CD4-positive, CD25-positive, alpha-beta regulatory T cell (primary cell): ENCODE data around the gene SMARCC2. TPM values are rescaled to one million over a fixed set of nuclear protein-coding genes. Genes with fewer than 3 reads are reported as not detected.
A peak's percentile ranks its signal among the peaks of the same experiment; 100 is the strongest.

ENCODE experiments used
- ATAC-seq, 2 donors: fragments of 150-1000 bp; cut with Tn5 transposase; one replicate each; pipeline ENCODE4 v1.10.0; 2021; ENCODE audit warnings: low read depth in 2 of 2, moderate number of reproducible peaks in 2 of 2, moderate library complexity in 1 of 2
- DNase-seq, 3 donors: peaks; one replicate each; pipeline versions ENCODE4 v3.0.0 to v3.0.0-alpha.2; 2012 to 2022; ENCODE audit warnings: mixed read lengths in 1 of 3
- H3K27ac ChIP-seq: one replicate; pipeline ENCODE4 v1.7.0; 2013; ENCODE audit warnings: mild to moderate bottlenecking, low read length; ENCODE audit not compliant: insufficient read depth, poor library complexity, severe bottlenecking
- H3K27me3 ChIP-seq: one replicate; pipeline ENCODE4 v1.7.0; 2013; ENCODE audit warnings: low read length; ENCODE audit not compliant: control insufficient read depth, insufficient read depth
- H3K36me3 ChIP-seq: one replicate; pipeline ENCODE4 v1.7.0; 2013; ENCODE audit warnings: mild to moderate bottlenecking, low read length, moderate library complexity; ENCODE audit not compliant: control insufficient read depth, insufficient read depth
- H3K4me1 ChIP-seq: 2 replicates; pipeline ENCODE4 v1.7.0; 2013; ENCODE audit warnings: mild to moderate bottlenecking, low read length; ENCODE audit not compliant: insufficient read depth, control insufficient read depth, poor library complexity, severe bottlenecking
- H3K4me3 ChIP-seq: one replicate; pipeline ENCODE4 v1.7.0; 2013; ENCODE audit warnings: low read depth, mild to moderate bottlenecking, low read length, moderate library complexity
- H3K9me3 ChIP-seq, 2 experiments: 1 replicate in 1 of 2; 2 replicates in 1 of 2; pipeline ENCODE4 v1.7.0; 2013; ENCODE audit warnings: low read length in 2 of 2, mild to moderate bottlenecking in 1 of 2, moderate library complexity in 1 of 2; ENCODE audit not compliant: control insufficient read depth in 2 of 2
- H3K27ac Mint-ChIP-seq, 3 donors: one replicate each; pipeline ENCODE4 v1.8.0; 2020 to 2022; ENCODE audit warnings: mild to moderate bottlenecking in 3 of 3, mixed read lengths in 3 of 3, moderate library complexity in 2 of 3
- H3K27me3 Mint-ChIP-seq: one replicate; pipeline ENCODE4 v1.8.0; 2022; ENCODE audit warnings: mild to moderate bottlenecking, mixed read lengths
- H3K36me3 Mint-ChIP-seq: one replicate; pipeline ENCODE4 v1.8.0; 2020; ENCODE audit warnings: mixed read lengths
- H3K4me1 Mint-ChIP-seq, 4 donors: one replicate each; pipeline ENCODE4 v1.8.0; 2020 to 2022; ENCODE audit warnings: mixed read lengths in 4 of 4, mild to moderate bottlenecking in 1 of 4
- H3K4me3 Mint-ChIP-seq, 4 donors: one replicate each; pipeline ENCODE4 v1.8.0; 2020 to 2022; ENCODE audit warnings: mild to moderate bottlenecking in 4 of 4, mixed read lengths in 4 of 4, moderate library complexity in 3 of 4
- H3K9me3 Mint-ChIP-seq, 7 donors: one replicate each; pipeline ENCODE4 v1.8.0; 2020 to 2022; ENCODE audit warnings: mixed read lengths in 7 of 7, mild to moderate bottlenecking in 3 of 7, moderate library complexity in 2 of 7
- polyA plus RNA-seq, 4 donors: library from polyadenylated mRNA; unstranded; fragments of 300-500 nt; fragmentation: Illumina TruSeq; gene quantifications; one replicate each; pipeline ENCODE4 v1.2.3, GENCODE V29; 2021
- total RNA-seq: library from RNA; stranded (reverse); gene quantifications from one replicate; pipeline ENCODE4 v1.2.3, GENCODE V29; 2022

SMARCC2 gene
- total and polyA plus RNA-seq, 5 donors from 2014 or later: 46.3 to 153 (median 57.1) TPM

GRCh38 chr12:56206452-56207166 is 17.3 kb upstream of the SMARCC2 start:
- Histone ChIP-seq H3K4me1 (no peaks in the 10 kb centered on the region), H3K4me3 (no peak overlapping the region), H3K36me3 (peaks cover 38% of the 10 kb centered on the region), H3K9me3 (no peaks in the 10 kb centered on the region), H3K27ac (no peak overlapping the region), H3K27me3 (no peaks in the 10 kb centered on the region)
- DNase-seq: peak; percentile 23 to 53 (median 27)
- no peak overlapping the region for H3K4me3 Mint-ChIP-seq
- H3K27ac Mint-ChIP-seq: peak overlapping the region in 2 of 3 donors; percentile 18 to 78
- peaks cover 0 to 2% (median 0%) of the 10 kb centered on the region in 4 donors for H3K4me1 Mint-ChIP-seq
- peaks cover 33% of the 10 kb centered on the region for H3K36me3 Mint-ChIP-seq
- ATAC-seq: peak in 1 of 2 donors; percentile 29
- no peaks in the 10 kb centered on the region for H3K27me3 Mint-ChIP-seq
- no peaks in the 10 kb centered on the region for H3K9me3 Mint-ChIP-seq

GRCh38 chr12:56205445-56205844 is 16.2 kb upstream of the SMARCC2 start:
- peaks cover 26% of the 10 kb centered on the region for H3K36me3 Mint-ChIP-seq
- H3K27me3 Mint-ChIP-seq: no peaks in the 10 kb centered on the region
- Histone ChIP-seq H3K27ac (no peak overlapping the region), H3K9me3 (no peaks in the 10 kb centered on the region), H3K4me1 (no peaks in the 10 kb centered on the region), H3K4me3 (no peak overlapping the region), H3K27me3 (no peaks in the 10 kb centered on the region), H3K36me3 (peaks cover 35% of the 10 kb centered on the region)
- no peaks in the 10 kb centered on the region for H3K9me3 Mint-ChIP-seq
- H3K4me3 Mint-ChIP-seq: no peak overlapping the region
- H3K27ac Mint-ChIP-seq: no peak overlapping the region
- peak in 1 of 2 donors; percentile 31 for ATAC-seq
- peaks cover 0 to 2% (median 0%) of the 10 kb centered on the region in 4 donors for H3K4me1 Mint-ChIP-seq
- no peak for DNase-seq

- no peaks in the 10 kb centered on the region for H3K27me3 ChIP-seq
- H3K27ac ChIP-seq: no peak overlapping the region
- H3K36me3 ChIP-seq: peaks cover 28% of the 10 kb centered on the region
- Mint-ChIP-seq H3K9me3 (no peaks in the 10 kb centered on the region), H3K4me1 (peaks cover 0 to 2% (median 0%) of the 10 kb centered on the region in 4 donors), H3K27ac (peak overlapping the region; percentile 15 to 77 (median 49)), H3K4me3 (no peak overlapping the region), H3K27me3 (no peaks in the 10 kb centered on the region), H3K36me3 (peaks cover 18% of the 10 kb centered on the region)
- no peak overlapping the region for H3K4me3 ChIP-seq
- no peaks in the 10 kb centered on the region for H3K9me3 ChIP-seq
- ATAC-seq (no peak), DNase-seq (no peak)
- no peaks in the 10 kb centered on the region for H3K4me1 ChIP-seq
These were observed 15.0 kb upstream of the SMARCC2 start for GRCh38 chr12:56204275-56204674.

- Histone ChIP-seq H3K36me3 (peaks cover 23% of the 10 kb centered on the region), H3K4me1 (no peaks in the 10 kb centered on the region), H3K27me3 (no peaks in the 10 kb centered on the region), H3K27ac (no peak overlapping the region), H3K4me3 (no peak overlapping the region), H3K9me3 (no peaks in the 10 kb centered on the region)
- Mint-ChIP-seq H3K4me3 (no peak overlapping the region), H3K27me3 (no peaks in the 10 kb centered on the region), H3K36me3 (peaks cover 15% of the 10 kb centered on the region), H3K9me3 (no peaks in the 10 kb centered on the region), H3K27ac (peak overlapping the region in 2 of 3 donors; percentile 74 to 86), H3K4me1 (peaks cover 0 to 2% (median 0%) of the 10 kb centered on the region in 4 donors)
- DNase-seq (no peak), ATAC-seq (no peak)
These were observed 13.6 kb upstream of the SMARCC2 start for GRCh38 chr12:56202838-56203237.

- Histone ChIP-seq H3K9me3 (no peaks in the 10 kb centered on the region), H3K27me3 (no peaks in the 10 kb centered on the region), H3K27ac (no peak overlapping the region), H3K36me3 (peaks cover 18% of the 10 kb centered on the region), H3K4me1 (no peaks in the 10 kb centered on the region), H3K4me3 (no peak overlapping the region)
- Mint-ChIP-seq H3K36me3 (peaks cover 11% of the 10 kb centered on the region), H3K27ac (peak overlapping the region in 2 of 3 donors; percentile 21 to 86), H3K4me1 (peaks cover 0 to 2% (median 0%) of the 10 kb centered on the region in 4 donors), H3K9me3 (no peaks in the 10 kb centered on the region), H3K4me3 (no peak overlapping the region), H3K27me3 (no peaks in the 10 kb centered on the region)
- ATAC-seq (no peak), DNase-seq (no peak)
These were observed 13.1 kb upstream of the SMARCC2 start for GRCh38 chr12:56202366-56202765.

GRCh38 chr12:56198836-56199235 is 9.6 kb upstream of the SMARCC2 start:
- H3K4me3 Mint-ChIP-seq: no peak overlapping the region

GRCh38 chr12:56197921-56198635 is 8.8 kb upstream of the SMARCC2 start:
- Histone ChIP-seq H3K36me3 (no peaks in the 10 kb centered on the region), H3K4me3 (no peak overlapping the region), H3K27ac (no peak overlapping the region), H3K4me1 (no peaks in the 10 kb centered on the region), H3K9me3 (no peaks in the 10 kb centered on the region), H3K27me3 (no peaks in the 10 kb centered on the region)
- no peak for ATAC-seq
- no peak for DNase-seq
- peak overlapping the region in 2 of 3 donors; percentile 8 to 71 for H3K27ac Mint-ChIP-seq
- peaks cover 3 to 9% (median 6%) of the 10 kb centered on the region in 4 donors for H3K4me1 Mint-ChIP-seq
- H3K4me3 Mint-ChIP-seq: no peak overlapping the region
- H3K9me3 Mint-ChIP-seq: no peaks in the 10 kb centered on the region
- no peaks in the 10 kb centered on the region for H3K27me3 Mint-ChIP-seq
- peaks cover 3% of the 10 kb centered on the region for H3K36me3 Mint-ChIP-seq

More at GRCh38 chr12:56198836-56199235, 9.6 kb upstream of the SMARCC2 start:
- no peaks in the 10 kb centered on the region for H3K9me3 ChIP-seq
- no peak overlapping the region for H3K27ac ChIP-seq
- DNase-seq (no peak), ATAC-seq (no peak)
- no peaks in the 10 kb centered on the region for H3K4me1 ChIP-seq
- Mint-ChIP-seq H3K36me3 (no peaks in the 10 kb centered on the region), H3K4me1 (peaks cover 0 to 4% (median 2%) of the 10 kb centered on the region in 4 donors), H3K27ac (peak overlapping the region; percentile 47 to 93 (median 75)), H3K9me3 (no peaks in the 10 kb centered on the region), H3K27me3 (no peaks in the 10 kb centered on the region)
- H3K4me3 ChIP-seq: no peak overlapping the region
- H3K36me3 ChIP-seq: no peaks in the 10 kb centered on the region
- no peaks in the 10 kb centered on the region for H3K27me3 ChIP-seq
